ENCODE measurements around the gene CAPN13.

GRCh38 chr2:30711646-30712085 is 95.6 kb downstream of the CAPN13 start:
- TF ChIP-seq, protein P1, sequence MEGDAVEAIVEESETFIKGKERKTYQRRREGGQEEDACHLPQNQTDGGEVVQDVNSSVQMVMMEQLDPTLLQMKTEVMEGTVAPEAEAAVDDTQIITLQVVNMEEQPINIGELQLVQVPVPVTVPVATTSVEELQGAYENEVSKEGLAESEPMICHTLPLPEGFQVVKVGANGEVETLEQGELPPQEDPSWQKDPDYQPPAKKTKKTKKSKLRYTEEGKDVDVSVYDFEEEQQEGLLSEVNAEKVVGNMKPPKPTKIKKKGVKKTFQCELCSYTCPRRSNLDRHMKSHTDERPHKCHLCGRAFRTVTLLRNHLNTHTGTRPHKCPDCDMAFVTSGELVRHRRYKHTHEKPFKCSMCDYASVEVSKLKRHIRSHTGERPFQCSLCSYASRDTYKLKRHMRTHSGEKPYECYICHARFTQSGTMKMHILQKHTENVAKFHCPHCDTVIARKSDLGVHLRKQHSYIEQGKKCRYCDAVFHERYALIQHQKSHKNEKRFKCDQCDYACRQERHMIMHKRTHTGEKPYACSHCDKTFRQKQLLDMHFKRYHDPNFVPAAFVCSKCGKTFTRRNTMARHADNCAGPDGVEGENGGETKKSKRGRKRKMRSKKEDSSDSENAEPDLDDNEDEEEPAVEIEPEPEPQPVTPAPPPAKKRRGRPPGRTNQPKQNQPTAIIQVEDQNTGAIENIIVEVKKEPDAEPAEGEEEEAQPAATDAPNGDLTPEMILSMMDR (IDR thresholded peaks at IDR 0.05) = peak; percentile 99
- TF ChIP-seq SIN3A (IDR thresholded peaks at IDR 0.05; ENCODE audit: borderline replicate concordance, insufficient read depth, low read depth, low read length) (no peak), POLR2AphosphoS5 (IDR thresholded peaks at IDR 0.05; ENCODE audit: low read depth, low read length) (no peak)
